Dedifferentiated amniotic fluid mesenchymal stem cell (primary cell): ENCODE data around the gene EFHB.
A peak's percentile ranks its signal among the peaks of the same experiment; 100 is the strongest.
"Not testable (repeated sequence)": the region's sequence is repeated elsewhere in the genome, so short reads cannot be mapped to it uniquely, and the experiment has no call there.

Experiments used
- DNase-seq: peaks from one replicate; pipeline ENCODE4 v3.0.0-alpha.2; 2016; ENCODE audit errors: extremely low spot score

The EFHB gene

GRCh38 chr3:19931767-19932188 lies 2.2 kb downstream of the EFHB start:
- DNase-seq: no peak

GRCh38 chr3:19931180-19931692 lies 2.8 kb downstream of the EFHB start:
- no peak for DNase-seq

- DNase-seq: no peak
Measured at GRCh38 chr3:19920401-19921080, 13.5 kb downstream of the EFHB start.

DNA sequence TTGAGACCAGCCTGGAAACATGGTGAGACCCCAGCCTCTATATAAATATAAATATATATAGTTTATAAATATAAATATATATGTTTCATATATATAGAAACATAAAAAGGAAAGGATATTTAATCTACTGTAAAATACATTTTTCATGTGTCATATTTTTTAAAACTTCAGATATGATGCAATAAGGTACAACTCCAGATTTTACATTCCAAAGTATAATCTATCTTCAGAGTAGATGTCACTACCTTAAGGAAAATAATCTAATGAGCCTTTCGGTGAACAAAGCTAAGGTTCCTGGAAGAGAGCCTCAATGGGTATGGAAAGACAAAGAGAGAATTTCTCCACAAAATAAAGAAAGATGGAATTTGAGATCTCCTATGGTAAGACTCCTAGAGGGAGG lies 16.9 kb downstream of the EFHB start:
- no peak for DNase-seq

DNA sequence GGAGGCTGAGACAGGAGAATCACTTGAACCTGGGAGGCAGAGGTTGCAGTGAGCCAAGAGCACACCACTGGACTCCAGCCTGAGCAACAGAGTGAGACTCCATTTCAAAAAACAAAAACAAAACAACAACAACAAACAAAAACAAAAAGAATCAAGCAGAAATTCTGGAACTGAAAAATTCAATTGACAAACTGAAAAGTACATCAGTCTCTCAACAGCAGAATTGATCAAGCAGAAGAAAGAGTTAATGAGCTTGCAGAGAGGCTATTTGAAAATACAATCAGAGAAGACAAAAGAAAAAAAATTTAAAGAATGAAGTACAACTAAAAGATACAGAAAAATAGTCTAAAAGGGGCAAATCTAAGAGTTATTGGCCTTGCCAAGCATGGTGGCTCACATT lies 22.6 kb downstream of the EFHB start:
- DNase-seq: no peak

DNA sequence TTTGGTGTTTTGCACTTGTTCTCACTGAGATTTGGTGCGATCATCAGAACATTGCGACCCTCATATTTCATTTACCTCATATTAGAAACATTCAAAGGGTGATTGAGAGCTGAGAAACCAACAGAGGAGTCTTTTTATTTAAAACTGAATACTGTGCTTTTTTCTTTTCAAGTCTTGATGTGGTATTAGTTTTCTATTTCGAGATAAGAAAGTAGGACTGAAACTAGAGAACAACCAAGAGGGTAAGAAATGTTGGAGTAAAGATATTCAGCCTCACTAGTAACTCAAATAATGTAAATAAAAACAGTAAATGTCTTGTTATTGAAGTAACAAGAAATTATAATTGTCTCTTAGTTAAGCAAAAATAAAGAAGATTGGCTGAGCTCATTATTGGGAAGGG lies 26.5 kb downstream of the EFHB start:
- no peak for DNase-seq

DNA sequence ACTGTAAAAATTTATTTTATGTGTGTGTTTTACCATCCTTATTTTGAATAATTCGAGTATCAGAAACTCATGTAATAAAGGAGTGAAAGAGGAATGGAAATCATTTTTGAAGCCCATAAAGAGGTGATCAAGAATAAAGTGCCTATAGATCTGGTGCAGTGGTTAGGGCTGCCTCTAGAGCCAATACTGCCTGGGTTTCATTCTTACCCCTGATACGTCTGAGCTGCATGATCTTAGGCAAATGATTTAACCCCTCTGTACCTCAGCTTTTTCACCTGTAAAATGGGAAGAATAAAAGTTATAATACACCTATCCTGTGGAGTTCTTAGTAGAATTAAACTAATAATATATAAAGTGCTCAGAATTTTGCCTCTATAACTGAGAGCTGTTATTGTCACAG lies 30.4 kb downstream of the EFHB start:
- no peak for DNase-seq

DNA sequence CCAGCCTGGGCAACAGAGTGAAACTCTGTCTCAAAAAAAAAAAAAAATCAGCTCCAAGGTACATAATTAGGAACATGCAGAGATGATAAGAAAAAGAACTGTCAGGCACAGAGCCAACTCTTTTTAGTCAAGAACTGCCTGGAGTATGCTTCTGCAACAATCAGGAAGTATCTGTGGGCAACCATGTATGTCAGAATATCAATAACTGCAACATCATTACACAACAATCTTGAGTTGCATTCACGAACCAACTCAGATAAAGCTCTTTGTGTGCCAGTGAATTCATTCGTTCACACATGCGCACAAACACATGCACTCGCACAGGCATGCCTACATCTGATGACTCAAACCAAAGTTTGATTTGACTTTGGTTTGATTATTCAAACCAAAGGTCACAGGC lies 32.1 kb downstream of the EFHB start:
- no peak for DNase-seq

DNA sequence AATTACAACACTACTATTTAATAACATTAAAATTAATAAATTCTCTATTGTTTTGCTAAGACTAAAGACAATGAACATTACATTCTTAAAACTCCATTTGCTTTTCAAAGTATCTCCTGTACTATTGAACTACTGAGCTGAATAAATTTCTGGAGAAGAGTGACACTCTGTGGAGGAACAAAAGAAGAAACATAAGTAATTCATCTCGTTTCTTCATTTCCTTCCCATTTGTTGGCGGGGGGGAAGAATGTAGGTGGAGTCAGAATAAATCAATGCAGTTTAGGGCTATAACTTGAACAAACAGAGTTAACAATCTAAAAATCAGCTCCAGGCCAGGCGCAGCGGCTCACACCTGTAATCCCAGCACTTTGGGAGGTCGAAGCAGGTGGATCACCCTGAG lies 32.7 kb downstream of the EFHB start:
- no peak for DNase-seq

DNA sequence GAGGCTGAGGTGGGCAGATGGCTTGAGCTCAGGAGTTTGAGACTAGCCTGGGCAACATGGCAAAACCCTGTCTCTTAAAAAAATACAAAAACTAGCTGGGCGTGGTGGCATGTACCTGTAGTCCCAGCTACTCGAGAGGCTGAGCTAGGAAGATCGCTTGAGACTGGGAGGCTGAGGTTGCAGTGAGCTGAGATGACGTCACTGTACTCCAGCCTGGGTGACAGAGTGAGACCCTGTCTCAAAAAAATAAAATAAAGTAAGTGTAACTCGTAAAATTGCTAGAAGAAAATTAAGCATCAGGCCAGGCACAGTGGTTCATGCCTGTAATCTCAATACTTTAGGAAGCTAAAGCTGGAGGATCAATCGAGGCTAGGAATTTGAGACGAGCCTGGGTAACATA lies 34.2 kb downstream of the EFHB start:
- not testable (repeated sequence) for DNase-seq

- DNase-seq: no peak
Measured at GRCh38 chr3:19899264-19899663, 34.8 kb downstream of the EFHB start.

- no peak for DNase-seq
Measured at GRCh38 chr3:19898721-19899120, 35.3 kb downstream of the EFHB start.

GRCh38 chr3:19891740-19892139 lies 42.3 kb downstream of the EFHB start:
- DNase-seq: no peak

DNA sequence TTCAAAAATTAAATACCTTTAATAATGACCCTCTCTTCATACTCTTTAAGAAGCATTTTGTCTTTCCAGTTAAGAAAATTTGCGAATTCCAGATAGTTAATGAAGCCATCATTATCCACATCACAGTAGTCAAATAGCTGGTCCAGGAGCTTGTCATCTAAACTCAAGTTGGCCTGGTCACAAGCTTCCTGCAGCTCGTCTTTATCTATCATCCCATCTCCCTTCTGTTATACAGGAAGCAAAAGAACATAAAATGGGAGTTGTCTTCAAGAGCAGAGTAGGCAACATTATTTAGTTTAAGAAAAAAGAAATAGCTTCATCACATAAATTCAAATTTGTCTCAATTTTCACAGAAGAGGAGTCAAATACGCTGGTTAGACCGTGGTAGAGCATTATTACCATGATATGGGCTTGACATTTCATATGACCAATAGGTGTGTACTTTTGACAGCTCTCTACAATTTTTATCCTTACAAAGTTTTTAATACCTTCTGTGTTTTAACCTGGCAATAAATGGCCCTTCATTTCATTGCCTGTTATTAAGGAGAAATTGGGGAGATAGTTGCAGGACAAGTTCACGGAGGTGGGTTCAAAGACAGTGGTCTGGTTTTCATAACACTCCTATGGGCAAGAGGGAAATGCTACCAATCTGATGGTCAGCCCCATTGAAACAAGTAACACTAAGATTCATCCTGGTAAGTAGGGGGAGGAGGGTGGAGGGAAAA lies 45.4 kb downstream of the EFHB start:
- no peak for DNase-seq

- DNase-seq: not testable (repeated sequence)
Measured at GRCh38 chr3:19887122-19887521, 46.9 kb downstream of the EFHB start.

GRCh38 chr3:19886404-19886803 lies 47.6 kb downstream of the EFHB start:
- no peak for DNase-seq

DNA sequence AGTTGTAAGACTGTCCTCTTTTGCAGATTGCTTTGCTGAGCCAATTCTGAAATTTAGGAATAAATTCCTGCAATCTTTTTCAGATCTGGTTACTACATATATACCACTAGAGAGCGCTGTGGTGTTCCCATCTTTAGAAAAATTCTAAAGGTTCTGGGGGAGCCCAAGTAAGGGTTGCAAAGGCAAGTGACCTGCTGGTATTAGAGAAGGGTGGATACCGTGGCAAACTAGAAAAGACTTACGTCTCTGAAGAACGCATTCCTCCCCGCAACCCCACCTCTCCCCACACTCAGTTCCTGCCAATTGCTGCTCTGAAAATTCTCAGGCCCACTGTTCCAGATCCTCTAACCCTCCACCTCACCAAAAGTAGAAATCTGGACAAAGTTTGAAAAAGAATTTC lies 48.5 kb downstream of the EFHB start:
- DNase-seq: peak; percentile 27

DNA sequence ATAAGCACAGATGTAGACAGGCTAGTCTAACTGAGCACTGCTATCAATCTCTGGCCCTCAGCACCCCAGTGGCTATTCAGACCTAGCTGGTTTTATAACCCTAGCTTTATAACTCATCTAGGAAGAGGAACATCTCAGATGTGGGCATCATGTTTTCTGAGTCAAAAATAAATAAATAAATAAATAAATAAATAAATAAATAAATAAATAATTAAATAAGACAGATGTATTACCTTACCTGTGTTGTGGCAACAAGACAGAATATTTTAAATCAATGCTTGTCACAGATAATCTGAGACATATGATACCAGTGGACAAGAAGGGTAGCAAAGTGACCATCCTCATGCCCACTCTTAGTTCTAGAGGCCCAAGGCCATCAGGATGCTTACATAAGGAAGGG lies 52.2 kb downstream of the EFHB start:
- DNase-seq: no peak

DNA sequence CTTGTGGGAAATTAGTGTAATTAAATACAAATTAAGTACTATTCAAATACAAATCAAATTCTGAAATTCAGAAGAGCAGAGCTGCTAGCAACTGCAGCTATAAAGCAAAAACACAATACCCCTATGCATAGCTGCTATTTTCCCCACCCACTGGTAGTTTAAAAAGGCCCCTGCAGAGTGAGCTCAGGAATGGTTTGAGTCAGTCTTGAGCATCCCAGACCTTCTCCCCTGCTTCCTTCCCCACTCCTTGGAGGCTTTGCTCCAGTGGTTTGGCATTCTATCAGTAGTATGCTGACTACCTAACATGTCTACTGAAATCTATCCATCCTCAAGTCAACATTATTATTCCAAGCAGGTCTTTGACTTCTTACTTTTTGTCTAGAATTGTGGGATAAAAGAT lies 53.0 kb downstream of the EFHB start:
- DNase-seq: no peak

- DNase-seq: no peak
Measured at GRCh38 chr3:19877656-19878055, 56.4 kb downstream of the EFHB start.

GRCh38 chr3:19866751-19867347 lies 67.2 kb downstream of the EFHB start:
- DNase-seq: peak; percentile 67

GRCh38 chr3:19855318-19855717 lies 78.7 kb downstream of the EFHB start:
- not testable (repeated sequence) for DNase-seq

DNA sequence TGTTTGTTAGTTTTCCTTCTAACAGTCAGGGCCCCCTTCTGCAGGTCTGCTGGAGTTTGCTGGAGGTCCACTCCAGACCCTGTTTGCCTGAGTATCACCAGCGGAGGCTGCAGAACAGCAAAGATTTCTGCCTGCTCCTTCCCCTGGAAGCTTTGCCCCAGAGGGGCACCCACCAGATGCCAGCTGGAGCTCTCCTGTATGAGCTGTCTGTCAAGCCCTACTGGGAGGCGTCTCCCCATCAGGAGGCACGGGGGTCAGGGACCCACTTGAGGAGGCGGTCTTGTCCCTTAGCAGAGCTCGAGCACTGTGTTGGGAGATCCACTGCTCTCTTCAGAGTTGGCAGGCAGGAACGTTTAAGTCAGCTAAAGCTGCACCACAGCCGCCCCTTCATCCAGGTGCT lies 87.4 kb downstream of the EFHB start:
- DNase-seq: not testable (repeated sequence)
